ENCODE results near the gene KY. TPM values are rescaled to one million over a fixed set of nuclear protein-coding genes. Genes with fewer than 3 reads are reported as not detected.

KY gene
- polyA plus RNA-seq, 1 donor from 2014 or later: 1.7 TPM

DNA sequence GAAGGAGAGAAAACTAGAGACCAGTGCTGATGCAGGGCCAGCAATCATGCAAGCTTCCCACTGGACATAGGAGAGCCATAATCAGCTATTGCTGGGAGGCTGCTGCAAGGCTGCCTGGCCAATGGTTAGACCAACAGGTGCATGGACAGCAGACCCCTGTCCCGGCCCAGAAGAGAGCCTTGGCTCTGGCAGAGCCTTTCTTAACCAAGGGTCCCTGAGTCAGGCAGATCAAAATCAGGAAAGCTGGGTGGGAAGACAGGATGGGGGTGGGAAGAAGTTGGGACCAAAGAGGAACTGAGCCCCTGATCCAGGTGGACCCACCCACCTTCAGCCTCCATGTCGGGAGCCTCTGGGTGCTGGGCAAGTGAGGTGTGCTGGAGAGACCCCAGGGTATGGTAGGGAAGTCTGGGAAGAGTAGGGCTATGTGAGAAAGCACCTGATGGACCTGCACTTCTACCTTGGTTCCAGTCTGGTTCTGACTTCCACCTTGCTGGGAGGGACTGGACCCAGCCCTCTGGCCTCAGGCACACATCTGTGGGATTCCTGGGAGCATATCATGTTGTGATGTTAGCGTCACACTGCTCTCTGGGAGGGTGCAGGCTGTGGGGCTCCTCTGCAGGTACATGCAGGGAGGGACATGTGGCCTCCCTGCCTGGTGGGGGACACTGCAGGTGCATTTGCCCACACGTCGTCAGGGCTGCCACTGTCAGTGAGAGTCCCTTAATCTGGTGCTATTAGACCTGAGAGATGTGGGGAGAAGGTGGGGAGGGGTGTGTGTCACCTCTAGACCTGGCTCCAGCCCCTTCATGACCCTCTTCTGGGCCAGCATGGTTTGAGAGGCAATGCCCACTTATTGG, 24.7 kb downstream of the KY start:
- no peaks in the 10 kb centered on the region for H3K9me3 ChIP-seq (ENCODE audit: low read length)
- no peaks in the 10 kb centered on the region for H3K79me2 ChIP-seq (replicated peaks; ENCODE audit: insufficient read depth, low read length)
- no peak overlapping the region for H3K4me3 ChIP-seq (ENCODE audit: low read length)
- H4K20me1 ChIP-seq (ENCODE audit: insufficient read depth): no peaks in the 10 kb centered on the region
- no peaks in the 10 kb centered on the region for H3K36me3 ChIP-seq (ENCODE audit: insufficient read depth, low read length)
- TF ChIP-seq MXI1 (conservative IDR thresholded peaks at IDR 0.05; ENCODE audit: poor library complexity, severe bottlenecking) (no peak), POLR2AphosphoS5 (IDR thresholded peaks at IDR 0.05) (no peak), SMC3 (conservative IDR thresholded peaks at IDR 0.05; ENCODE audit: poor library complexity) (no peak), EP300 (conservative IDR thresholded peaks at IDR 0.05; ENCODE audit: poor library complexity, severe bottlenecking) (no peak), EZH2 (IDR thresholded peaks at IDR 0.05; ENCODE audit: borderline replicate concordance, insufficient read depth, low read length, poor library complexity, severe bottlenecking) (no peak), TAF1 (IDR thresholded peaks at IDR 0.05; ENCODE audit: low read depth) (no peak), RAD21 (conservative IDR thresholded peaks at IDR 0.05) (no peak)
- TF ChIP-seq, protein P1, sequence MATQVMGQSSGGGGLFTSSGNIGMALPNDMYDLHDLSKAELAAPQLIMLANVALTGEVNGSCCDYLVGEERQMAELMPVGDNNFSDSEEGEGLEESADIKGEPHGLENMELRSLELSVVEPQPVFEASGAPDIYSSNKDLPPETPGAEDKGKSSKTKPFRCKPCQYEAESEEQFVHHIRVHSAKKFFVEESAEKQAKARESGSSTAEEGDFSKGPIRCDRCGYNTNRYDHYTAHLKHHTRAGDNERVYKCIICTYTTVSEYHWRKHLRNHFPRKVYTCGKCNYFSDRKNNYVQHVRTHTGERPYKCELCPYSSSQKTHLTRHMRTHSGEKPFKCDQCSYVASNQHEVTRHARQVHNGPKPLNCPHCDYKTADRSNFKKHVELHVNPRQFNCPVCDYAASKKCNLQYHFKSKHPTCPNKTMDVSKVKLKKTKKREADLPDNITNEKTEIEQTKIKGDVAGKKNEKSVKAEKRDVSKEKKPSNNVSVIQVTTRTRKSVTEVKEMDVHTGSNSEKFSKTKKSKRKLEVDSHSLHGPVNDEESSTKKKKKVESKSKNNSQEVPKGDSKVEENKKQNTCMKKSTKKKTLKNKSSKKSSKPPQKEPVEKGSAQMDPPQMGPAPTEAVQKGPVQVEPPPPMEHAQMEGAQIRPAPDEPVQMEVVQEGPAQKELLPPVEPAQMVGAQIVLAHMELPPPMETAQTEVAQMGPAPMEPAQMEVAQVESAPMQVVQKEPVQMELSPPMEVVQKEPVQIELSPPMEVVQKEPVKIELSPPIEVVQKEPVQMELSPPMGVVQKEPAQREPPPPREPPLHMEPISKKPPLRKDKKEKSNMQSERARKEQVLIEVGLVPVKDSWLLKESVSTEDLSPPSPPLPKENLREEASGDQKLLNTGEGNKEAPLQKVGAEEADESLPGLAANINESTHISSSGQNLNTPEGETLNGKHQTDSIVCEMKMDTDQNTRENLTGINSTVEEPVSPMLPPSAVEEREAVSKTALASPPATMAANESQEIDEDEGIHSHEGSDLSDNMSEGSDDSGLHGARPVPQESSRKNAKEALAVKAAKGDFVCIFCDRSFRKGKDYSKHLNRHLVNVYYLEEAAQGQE (IDR thresholded peaks at IDR 0.05; ENCODE audit: borderline replicate concordance): no peak
- TF ChIP-seq, protein P2, sequence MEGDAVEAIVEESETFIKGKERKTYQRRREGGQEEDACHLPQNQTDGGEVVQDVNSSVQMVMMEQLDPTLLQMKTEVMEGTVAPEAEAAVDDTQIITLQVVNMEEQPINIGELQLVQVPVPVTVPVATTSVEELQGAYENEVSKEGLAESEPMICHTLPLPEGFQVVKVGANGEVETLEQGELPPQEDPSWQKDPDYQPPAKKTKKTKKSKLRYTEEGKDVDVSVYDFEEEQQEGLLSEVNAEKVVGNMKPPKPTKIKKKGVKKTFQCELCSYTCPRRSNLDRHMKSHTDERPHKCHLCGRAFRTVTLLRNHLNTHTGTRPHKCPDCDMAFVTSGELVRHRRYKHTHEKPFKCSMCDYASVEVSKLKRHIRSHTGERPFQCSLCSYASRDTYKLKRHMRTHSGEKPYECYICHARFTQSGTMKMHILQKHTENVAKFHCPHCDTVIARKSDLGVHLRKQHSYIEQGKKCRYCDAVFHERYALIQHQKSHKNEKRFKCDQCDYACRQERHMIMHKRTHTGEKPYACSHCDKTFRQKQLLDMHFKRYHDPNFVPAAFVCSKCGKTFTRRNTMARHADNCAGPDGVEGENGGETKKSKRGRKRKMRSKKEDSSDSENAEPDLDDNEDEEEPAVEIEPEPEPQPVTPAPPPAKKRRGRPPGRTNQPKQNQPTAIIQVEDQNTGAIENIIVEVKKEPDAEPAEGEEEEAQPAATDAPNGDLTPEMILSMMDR (IDR thresholded peaks at IDR 0.05; ENCODE audit: poor library complexity, severe bottlenecking): no peak
- no peaks in the 10 kb centered on the region for H3K9me2 ChIP-seq (ENCODE audit: insufficient read depth, low read length)
- H3K27ac ChIP-seq (ENCODE audit: low read length): no peak overlapping the region
- no peaks in the 10 kb centered on the region for H3F3A ChIP-seq (ENCODE audit: insufficient read depth, low read length, poor library complexity, severe bottlenecking)
- no peaks in the 10 kb centered on the region for H3K27me3 ChIP-seq (ENCODE audit: insufficient read depth, low read depth, low read length)
- H2AFZ ChIP-seq (ENCODE audit: low read depth, low read length): no peak overlapping the region
- H3K9ac ChIP-seq (ENCODE audit: low read length): no peak overlapping the region
- H3K4me2 ChIP-seq (ENCODE audit: low read length): no peak overlapping the region

DNA sequence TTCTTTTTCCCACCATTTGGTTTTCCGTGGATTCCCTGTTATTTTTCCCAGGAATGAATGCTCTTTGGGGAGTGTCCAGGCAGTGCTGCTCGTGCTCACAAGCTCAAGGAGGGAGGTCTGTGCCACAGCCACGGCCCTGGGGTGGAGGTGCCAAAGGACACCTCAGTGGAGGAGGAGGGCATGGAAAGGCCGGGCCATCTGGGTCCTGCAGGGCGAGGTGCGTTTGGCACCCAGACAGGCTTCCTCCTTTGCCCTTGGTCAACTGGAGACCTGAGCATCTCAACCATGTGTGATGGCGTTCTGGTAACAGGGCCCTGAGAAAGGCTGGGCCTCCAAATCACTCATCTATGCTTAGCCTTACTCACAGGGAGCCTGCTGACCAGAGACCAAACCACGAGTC, 25.4 kb downstream of the KY start:
- Histone ChIP-seq H3K36me3 (ENCODE audit: insufficient read depth, low read length) (no peaks in the 10 kb centered on the region), H3K4me3 (ENCODE audit: low read length) (no peak overlapping the region), H3K27ac (ENCODE audit: low read length) (no peak overlapping the region), H3F3A (ENCODE audit: insufficient read depth, low read length, poor library complexity, severe bottlenecking) (no peaks in the 10 kb centered on the region), H4K20me1 (ENCODE audit: insufficient read depth) (no peaks in the 10 kb centered on the region), H2AFZ (ENCODE audit: low read depth, low read length) (no peak overlapping the region), H3K9me3 (ENCODE audit: low read length) (no peaks in the 10 kb centered on the region), H3K9ac (ENCODE audit: low read length) (no peak overlapping the region), H3K79me2 (replicated peaks; ENCODE audit: insufficient read depth, low read length) (no peaks in the 10 kb centered on the region), H3K9me2 (ENCODE audit: insufficient read depth, low read length) (no peaks in the 10 kb centered on the region), H3K4me2 (ENCODE audit: low read length) (no peak overlapping the region), H3K27me3 (ENCODE audit: insufficient read depth, low read depth, low read length) (no peaks in the 10 kb centered on the region)
- TF ChIP-seq SMC3 (conservative IDR thresholded peaks at IDR 0.05; ENCODE audit: poor library complexity) (no peak), EP300 (conservative IDR thresholded peaks at IDR 0.05; ENCODE audit: poor library complexity, severe bottlenecking) (no peak), MXI1 (conservative IDR thresholded peaks at IDR 0.05; ENCODE audit: poor library complexity, severe bottlenecking) (no peak), TAF1 (IDR thresholded peaks at IDR 0.05; ENCODE audit: low read depth) (no peak), RAD21 (conservative IDR thresholded peaks at IDR 0.05) (no peak)
- TF ChIP-seq, protein P1 (IDR thresholded peaks at IDR 0.05; ENCODE audit: borderline replicate concordance): no peak
- TF ChIP-seq, protein P2 (IDR thresholded peaks at IDR 0.05; ENCODE audit: poor library complexity, severe bottlenecking): no peak
